Measurements from ENCODE around the gene HDAC4. TPM values are rescaled to one million over a fixed set of nuclear protein-coding genes. Genes with fewer than 3 reads are reported as not detected.

Gene HDAC4
- total and polyA plus RNA-seq, 2 donors (not counting 1 experiment from before 2014, with no cell fraction given) = 13.5 to 46.0 TPM

GRCh38 chr2:239139566-239139965, 261.3 kb downstream of the HDAC4 start:
- no peak overlapping the region for H3K27ac Mint-ChIP-seq
- H4K20me1 ChIP-seq (ENCODE audit: control insufficient read depth, insufficient read depth, low read length, poor library complexity, severe bottlenecking) = no peaks in the 10 kb centered on the region
- no peaks in the 10 kb centered on the region for H3K9me3 Mint-ChIP-seq (ENCODE audit: insufficient read depth)
- POLR2A ChIA-PET = no interaction called here
- no peaks in the 10 kb centered on the region for H3K79me2 ChIP-seq (ENCODE audit: control insufficient read depth, insufficient read depth, low read length)
- H3K9me3 ChIP-seq (ENCODE audit: control extremely low read depth in 1 of 3, control insufficient read depth in 2 of 3, insufficient read depth in 1 of 3, low read length in 2 of 3) = no peaks in the 10 kb centered on the region
- H3K4me1 Mint-ChIP-seq = no peaks in the 10 kb centered on the region
- no peaks in the 10 kb centered on the region for H3K27me3 ChIP-seq (replicated peaks in 1 of 4; ENCODE audit: control extremely low read depth in 1 of 4, control insufficient read depth in 3 of 4, insufficient read depth in 4 of 4, low read length in 3 of 4)
- TF ChIP-seq CTCF (IDR thresholded peaks at IDR 0.05) (no peak), EZH2 (IDR thresholded peaks at IDR 0.05; ENCODE audit: borderline replicate concordance, insufficient read depth, low read depth, low read length, poor library complexity, severe bottlenecking) (no peak)
- no peaks in the 10 kb centered on the region for H3K27me3 Mint-ChIP-seq
- no peak overlapping the region for H3K4me3 Mint-ChIP-seq
- DNase-seq (no peak), ATAC-seq (ENCODE audit: low read depth) (no peak)
- H3K4me1 ChIP-seq (ENCODE audit: control insufficient read depth in 2 of 2, insufficient read depth in 2 of 2, low read length in 2 of 2) = no peaks in the 10 kb centered on the region
- 98% methylated on average over 27 of the region's 29 CpGs for WGBS (ENCODE audit: insufficient coverage)
- no peak overlapping the region for H3K4me3 ChIP-seq (ENCODE audit: control extremely low read depth in 1 of 5, extremely low read depth in 1 of 5, insufficient read depth in 1 of 5, low read depth in 2 of 5, low read length in 4 of 5)
- no peak overlapping the region for H3K9ac ChIP-seq (ENCODE audit: low read length)
- CTCF ChIA-PET = no interaction called here
- H3K4me2 ChIP-seq (replicated peaks; ENCODE audit: low read depth, low read length, poor library complexity, severe bottlenecking) = no peak overlapping the region
- no peak overlapping the region for H3K27ac ChIP-seq (ENCODE audit: low read length in 2 of 2)
- H3K36me3 ChIP-seq (replicated peaks in 1 of 2; ENCODE audit: control extremely low read depth in 1 of 2, control insufficient read depth in 1 of 2, extremely low read depth in 1 of 2, insufficient read depth in 2 of 2, low read length in 1 of 2) = peaks cover 1 to 29% of the 10 kb centered on the region in 2 experiments
- intact Hi-C loops (cut with micrococcal nuclease) = no loop called here
- H2AFZ ChIP-seq (ENCODE audit: insufficient read depth, low read depth, low read length, poor library complexity, severe bottlenecking) = no peak overlapping the region

- CTCF ChIA-PET = no interaction called here
- H3K36me3 ChIP-seq (replicated peaks in 1 of 2; ENCODE audit: control extremely low read depth in 1 of 2, control insufficient read depth in 1 of 2, extremely low read depth in 1 of 2, insufficient read depth in 2 of 2, low read length in 1 of 2) = peaks cover 1 to 27% of the 10 kb centered on the region in 2 experiments
Measured at GRCh38 chr2:239139101-239139500, 261.7 kb downstream of the HDAC4 start.

More at GRCh38 chr2:239139101-239139500, 261.7 kb downstream of the HDAC4 start:
- Mint-ChIP-seq H3K27me3 (no peaks in the 10 kb centered on the region), H3K4me3 (no peak overlapping the region), H3K4me1 (no peaks in the 10 kb centered on the region), H3K9me3 (ENCODE audit: insufficient read depth) (no peaks in the 10 kb centered on the region), H3K27ac (no peak overlapping the region)
- no peaks in the 10 kb centered on the region for H3K79me2 ChIP-seq (ENCODE audit: control insufficient read depth, insufficient read depth, low read length)
- no peaks in the 10 kb centered on the region for H3K9me3 ChIP-seq (ENCODE audit: control extremely low read depth in 1 of 3, control insufficient read depth in 2 of 3, insufficient read depth in 1 of 3, low read length in 2 of 3)
- intact Hi-C loops (cut with micrococcal nuclease) = no loop called here
- H3K27me3 ChIP-seq (replicated peaks in 1 of 4; ENCODE audit: control extremely low read depth in 1 of 4, control insufficient read depth in 3 of 4, insufficient read depth in 4 of 4, low read length in 3 of 4) = no peaks in the 10 kb centered on the region
- H2AFZ ChIP-seq (ENCODE audit: insufficient read depth, low read depth, low read length, poor library complexity, severe bottlenecking) = no peak overlapping the region
- H3K9ac ChIP-seq (ENCODE audit: low read length) = no peak overlapping the region
- no peak for DNase-seq
- TF ChIP-seq CTCF (IDR thresholded peaks at IDR 0.05) (no peak), EZH2 (IDR thresholded peaks at IDR 0.05; ENCODE audit: borderline replicate concordance, insufficient read depth, low read depth, low read length, poor library complexity, severe bottlenecking) (no peak)
- POLR2A ChIA-PET = no interaction called here
- H3K4me1 ChIP-seq (ENCODE audit: control insufficient read depth in 2 of 2, insufficient read depth in 2 of 2, low read length in 2 of 2) = no peaks in the 10 kb centered on the region
- H3K4me3 ChIP-seq (ENCODE audit: control extremely low read depth in 1 of 5, extremely low read depth in 1 of 5, insufficient read depth in 1 of 5, low read depth in 2 of 5, low read length in 4 of 5) = no peak overlapping the region
- H4K20me1 ChIP-seq (ENCODE audit: control insufficient read depth, insufficient read depth, low read length, poor library complexity, severe bottlenecking) = no peaks in the 10 kb centered on the region
- no peak for ATAC-seq (ENCODE audit: low read depth)
- H3K4me2 ChIP-seq (replicated peaks; ENCODE audit: low read depth, low read length, poor library complexity, severe bottlenecking) = no peak overlapping the region
- no peak overlapping the region for H3K27ac ChIP-seq (ENCODE audit: low read length in 2 of 2)
- WGBS (ENCODE audit: insufficient coverage) = 98% methylated on average over 16 of the region's 16 CpGs
